Effector CD4-positive, alpha-beta T cell (primary cell): ENCODE data around the gene SCEL.

Experiments used
- DNase-seq: peaks from one replicate; pipeline ENCODE4 v3.0.0-alpha.2; 2020

The SCEL gene

DNA sequence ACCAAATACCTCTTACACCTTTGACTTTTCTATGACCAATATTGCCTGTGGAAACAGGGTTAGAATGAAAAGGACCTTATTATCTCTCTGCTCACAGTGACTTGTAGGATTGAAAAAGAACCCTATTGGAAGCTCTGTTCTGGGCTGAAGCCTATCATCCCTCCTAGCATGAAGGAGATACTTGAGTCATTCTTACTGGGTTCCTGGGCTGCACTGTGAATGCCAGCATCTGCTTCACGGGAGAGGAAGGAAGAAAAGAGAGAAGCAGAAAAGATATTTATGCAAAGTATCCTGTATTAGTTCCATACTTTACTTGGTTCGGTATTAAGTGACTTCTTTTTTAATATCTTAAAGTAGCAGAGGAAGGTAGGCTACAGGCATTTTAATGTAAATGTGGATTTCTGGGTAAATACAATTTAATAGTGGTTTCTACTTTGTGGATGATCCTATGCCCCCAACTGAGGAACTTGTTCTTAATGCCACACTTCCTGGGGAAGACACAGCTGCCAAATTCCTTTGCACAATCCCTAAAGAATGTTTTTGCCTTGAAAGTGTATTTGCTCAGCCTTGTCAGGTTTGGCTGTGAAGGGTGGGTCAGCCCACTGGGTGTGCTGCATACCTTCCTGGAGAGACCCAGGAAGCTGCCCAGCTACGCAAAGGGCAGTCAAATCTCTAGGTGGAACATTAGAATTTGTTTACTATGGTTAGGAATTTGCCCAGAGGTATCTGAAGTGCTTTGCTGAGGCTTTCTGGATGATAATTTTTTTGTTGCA is 13.7 kb upstream of the SCEL start:
- DNase-seq, result no peak

DNA sequence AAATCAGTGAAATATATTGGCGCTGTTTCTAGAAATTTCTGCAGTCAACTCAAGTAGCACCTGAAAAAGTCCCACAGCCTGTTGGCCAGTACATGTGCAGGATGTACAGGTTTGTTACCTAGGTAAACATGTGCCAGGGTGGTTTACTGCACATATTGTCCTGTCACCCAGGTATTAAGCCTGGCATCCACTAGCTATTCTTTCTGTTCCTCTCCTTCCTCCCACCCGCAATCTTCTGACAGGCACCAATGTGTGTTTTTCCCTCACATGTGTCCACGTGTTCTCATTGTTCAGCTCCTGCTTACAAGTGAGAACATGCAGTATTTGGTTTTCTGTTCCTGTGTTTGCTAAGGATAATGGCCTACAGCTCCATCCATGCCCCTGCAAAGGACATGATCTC is 13.1 kb upstream of the SCEL start:
- DNase-seq, result no peak

DNA sequence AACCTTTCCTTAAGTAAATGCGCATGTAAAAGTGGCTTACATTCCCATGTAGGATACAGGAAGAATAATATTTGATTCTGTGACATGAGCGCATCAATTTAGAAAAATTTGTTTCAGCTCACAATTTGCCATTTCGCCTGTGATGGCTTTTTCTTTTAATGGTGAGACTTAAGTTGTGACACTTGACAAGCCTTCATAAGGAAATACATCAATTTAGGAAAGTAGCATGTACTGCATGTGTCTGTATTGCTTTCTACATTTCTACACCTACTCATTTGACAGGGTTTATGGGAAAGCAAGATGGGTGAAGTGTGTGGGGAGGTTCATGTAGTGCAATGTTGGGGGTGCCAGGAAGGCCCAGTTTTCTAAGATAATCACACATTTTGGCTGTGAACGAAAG is 12.1 kb upstream of the SCEL start:
- DNase-seq, result no peak

DNA sequence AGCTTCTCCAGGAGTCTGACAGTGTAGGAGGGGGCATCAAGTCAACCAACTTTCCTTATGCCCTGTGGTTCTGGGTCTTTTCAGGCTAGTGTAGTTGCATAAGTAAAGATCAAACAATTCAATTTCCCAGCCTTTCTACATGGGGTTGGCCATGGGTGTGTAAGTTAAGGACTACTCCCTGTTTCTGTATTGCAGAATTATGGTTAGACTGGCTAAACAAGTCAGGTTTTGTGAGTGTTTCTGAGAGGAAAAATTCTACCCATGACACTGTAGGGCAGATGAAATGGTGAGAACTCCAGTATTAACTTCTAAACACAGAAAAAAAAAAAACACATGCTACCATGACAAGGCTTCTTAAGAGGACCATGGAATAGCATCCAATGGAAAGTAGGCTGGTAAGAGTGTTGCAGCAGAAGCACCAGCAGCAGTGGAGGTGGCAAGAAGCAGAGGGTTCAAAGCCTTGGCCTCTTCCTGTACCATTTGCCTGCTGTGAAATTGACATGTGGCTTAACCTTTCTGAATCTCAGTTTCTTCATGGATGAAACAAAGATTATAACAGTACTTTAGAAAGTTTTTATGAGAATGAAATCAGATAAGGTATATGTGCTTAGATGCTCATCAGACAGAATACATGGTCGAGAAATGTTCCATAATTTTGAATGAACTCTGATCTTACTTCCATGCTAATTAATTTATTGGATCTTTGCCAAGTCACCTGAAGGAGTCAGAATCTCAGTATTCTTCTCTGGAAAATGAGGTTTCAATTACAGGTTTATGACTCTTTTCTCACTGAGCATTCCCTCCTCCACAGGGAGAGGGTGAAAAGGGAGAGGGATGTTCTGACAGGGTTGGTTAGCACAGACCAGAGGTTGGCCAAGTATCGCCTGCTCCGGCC is 11.4 kb upstream of the SCEL start:
- DNase-seq, result no peak

DNA sequence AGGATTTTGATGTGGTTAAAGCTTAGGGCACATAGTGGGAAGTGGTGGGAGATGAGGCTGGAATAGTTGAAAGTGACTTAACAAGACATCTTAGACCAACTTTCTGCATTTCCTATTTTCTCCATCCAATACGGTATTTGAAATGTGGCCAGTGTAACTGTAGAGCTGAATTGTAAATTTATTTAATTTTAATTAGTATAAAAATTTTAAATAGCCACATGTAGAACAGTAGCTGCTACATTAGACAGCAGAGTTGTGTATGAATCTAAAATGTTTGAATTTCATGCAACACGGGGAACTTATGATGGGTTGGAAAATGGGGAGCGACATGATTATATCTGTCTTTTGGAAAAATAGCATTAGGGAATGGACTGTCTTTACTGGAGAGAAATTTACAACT is 7.1 kb upstream of the SCEL start:
- DNase-seq, result no peak

DNA sequence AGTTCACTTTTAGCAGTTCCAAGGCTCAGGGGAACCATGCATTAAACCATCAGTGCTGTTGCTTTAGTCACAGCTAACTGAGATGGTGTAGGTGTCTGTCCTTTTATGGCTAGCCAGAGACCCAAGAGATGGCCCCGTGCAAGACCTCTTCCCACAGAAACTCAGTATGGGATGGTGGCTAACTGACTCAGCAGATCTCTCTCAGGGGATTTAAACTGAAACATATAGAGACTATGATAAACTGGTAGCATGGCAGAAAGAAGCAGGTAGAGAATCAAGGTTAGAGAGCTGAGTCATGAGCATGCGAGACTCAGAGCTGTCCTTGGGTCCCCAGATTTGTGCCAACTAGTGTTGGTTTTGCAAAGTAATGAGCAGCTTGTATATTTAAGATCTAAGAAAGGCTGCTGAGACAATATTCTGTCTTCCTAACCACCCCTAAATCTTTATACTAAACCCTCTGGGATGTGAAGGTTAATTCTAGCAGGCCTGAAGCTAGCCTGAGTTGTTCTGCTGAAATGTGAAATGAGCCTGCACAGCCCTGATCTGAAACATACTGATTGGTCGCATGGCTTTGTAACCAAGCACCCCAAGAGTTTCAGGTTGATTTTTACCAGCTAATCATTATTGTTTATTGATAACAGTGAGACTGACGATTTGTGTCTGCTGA is 6.5 kb upstream of the SCEL start:
- no peak for DNase-seq

DNA sequence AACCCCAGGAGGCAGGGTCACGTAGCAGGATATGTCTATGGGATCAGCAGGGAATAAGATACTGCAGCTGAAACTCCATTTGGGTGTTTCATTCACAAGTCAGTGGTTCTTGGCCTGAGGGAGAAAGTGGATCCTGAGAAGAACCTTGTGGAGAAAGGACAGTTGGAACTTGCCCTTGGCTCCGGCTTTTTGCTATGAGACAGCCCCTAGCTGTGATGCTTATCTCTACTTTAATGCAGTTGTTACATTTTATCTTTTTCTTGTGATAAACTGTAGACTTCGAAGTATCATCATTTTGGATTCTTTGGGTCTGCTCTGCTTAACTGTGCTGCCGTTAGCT is 6.0 kb upstream of the SCEL start:
- DNase-seq, result no peak

DNA sequence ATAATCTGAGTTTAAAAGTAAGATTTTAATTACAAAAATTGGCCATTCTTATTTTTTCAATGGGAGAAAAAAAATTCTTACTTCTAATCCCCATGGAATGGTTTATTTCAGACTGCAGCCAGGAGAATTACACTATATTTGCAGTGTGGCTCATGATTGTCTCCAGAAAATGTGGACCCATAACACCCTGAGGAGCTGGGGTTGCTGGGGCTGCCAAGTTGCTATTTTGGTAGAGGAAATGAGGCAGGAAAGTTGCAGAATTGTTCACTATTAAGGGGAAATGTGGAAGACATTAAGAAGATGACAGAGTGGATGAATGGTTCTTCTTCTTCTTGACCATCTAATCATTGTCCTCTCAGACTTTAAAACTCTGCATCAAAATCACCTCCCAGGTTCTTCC is 4.6 kb upstream of the SCEL start:
- DNase-seq, result no peak

DNA sequence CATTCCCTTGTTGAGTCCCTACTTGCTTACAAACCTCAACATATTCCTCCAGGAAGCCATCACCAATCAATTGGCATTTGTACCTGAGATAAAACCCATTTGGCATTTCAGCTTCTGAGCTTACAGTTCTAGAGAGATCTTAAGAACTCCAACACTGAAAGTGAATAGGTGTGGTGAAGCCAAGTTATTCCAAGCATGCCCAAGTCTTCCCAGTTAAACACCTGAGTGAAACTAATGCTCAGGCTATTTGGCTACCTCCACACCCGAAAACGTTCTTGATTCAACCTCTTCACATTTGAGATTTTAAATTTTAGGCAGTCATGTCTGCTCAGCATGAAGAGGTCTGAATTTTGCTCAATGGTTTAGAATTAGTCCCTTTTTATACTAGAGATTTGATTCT is 2.5 kb upstream of the SCEL start:
- no peak for DNase-seq

DNA sequence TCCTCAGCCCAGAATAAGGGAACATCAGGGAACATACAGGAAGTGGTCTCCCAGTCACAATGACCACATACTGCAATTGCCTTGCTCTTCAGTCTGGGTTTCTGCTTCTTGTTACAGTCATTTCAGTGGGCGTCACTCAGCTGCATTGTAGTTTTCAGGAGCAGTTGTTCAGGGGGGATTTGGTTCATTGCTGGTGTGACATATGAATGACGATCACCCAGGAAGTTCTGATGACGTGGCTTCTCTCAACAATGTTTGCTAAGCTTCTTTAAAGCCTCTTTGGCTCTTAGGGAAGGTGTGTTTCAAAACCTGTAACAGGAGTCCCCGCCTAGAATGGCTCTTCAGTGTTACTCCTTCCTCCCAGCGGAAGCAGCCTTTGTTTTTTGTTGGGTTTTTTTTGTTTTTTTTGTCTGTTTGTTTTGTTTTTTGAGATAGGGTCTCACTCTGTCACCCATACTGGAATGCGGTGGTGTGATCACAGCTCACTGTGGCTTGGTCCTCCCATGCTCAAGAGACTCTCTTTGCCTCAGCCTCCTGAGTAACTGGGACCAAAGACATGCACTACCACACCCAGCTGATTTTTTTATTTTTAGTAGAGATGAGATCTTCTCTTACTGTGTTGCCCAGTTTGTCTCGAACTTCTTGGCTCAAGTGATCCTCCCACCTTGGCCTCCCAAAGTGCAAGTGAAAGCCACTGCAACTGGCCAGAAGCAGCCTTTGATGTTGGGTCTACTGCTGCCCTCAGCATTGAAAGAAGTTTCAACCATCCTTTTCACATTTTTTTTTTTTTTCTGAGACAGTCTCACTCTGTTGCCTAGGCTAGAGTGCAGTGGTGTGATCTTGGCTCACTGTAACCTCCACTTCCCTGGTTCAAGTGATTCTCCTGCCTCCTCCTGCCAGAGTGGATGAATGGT is 1.4 kb upstream of the SCEL start:
- no peak for DNase-seq

DNA sequence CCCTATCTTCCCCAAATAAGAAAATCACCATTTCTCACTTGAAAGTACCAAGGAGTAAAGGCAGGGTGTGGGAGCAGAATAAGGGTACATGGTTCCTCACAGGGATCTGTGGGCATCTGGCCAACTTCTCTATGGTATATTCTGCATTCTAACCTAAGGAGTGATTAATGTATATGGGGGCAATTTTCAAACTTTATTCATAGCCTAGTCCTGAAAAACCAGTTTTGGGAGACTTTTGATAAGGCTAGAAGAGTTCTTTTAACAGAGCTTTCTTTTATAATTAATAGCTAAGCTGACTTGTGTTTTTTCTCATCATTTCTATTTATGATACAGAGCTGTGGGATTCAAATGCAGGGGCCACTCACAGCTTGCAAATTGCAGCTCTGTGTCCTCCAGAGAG is 852 bp downstream of the SCEL start:
- DNase-seq, result no peak

DNA sequence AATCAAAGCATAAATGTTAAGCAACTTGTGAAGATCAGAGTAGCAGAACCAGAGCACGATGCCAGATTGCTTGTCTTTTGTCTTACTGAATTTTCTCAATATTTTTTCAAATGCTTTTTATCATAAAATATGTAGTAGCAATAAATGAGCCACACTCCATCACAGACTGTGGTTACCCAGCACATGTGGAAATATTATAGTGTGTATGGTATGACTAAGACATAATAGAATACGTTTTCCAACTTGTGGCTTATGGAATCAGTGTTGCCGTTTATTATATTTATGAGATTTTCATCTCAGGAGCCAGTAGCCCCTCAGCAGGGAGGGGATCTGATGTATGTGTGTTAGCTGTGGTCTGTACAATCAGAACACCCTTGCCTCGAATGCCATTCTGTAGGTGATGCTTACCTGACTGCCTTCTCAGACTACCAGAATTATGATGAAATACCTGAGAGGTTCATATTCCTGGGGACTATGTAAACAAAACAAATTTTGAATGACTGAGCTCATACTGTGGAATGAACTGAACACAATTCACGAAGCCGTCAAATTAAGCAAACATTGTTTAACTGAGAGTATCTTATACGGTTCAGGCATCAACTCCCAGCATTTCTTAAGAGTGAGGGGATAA is 1.9 kb downstream of the SCEL start:
- DNase-seq, result no peak

DNA sequence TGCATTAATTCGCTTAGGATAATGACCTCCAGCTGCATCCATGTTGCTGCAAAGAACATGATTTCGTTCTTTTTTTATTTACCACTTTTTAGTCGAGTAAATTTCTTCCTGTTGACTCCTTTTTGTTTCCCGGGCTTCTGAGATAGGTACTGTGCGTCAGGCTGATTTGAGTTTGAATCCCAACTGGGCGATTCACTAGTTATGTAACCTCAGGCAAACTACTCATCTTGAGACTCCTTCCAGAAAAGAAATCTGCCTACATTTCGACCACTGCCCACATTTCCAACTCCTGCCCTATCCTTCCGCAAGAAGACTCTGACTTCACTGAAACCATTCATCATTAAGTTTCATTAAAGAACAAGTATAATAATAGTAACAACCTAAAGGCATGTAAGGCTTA is 8.2 kb downstream of the SCEL start:
- DNase-seq, result no peak

DNA sequence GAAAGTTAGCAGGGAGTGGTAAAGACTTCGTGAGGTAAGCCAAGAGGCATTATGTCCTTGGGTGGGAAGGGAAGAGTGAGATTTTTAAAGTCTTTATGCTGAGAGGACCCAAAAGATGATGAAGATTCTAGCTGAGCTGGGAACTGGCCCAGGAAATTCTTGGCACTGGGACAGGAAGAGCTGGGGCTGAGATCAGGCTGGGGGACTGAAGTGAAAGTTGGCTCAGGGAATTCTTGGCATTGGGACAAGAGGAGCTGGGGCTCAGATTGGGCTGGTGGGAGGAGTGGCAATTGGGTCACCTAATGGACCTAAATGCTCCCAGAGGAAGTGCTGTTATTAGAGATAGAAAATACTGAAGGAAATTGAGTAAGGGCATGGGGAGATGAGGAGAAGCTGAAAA is 8.8 kb downstream of the SCEL start:
- no peak for DNase-seq

DNA sequence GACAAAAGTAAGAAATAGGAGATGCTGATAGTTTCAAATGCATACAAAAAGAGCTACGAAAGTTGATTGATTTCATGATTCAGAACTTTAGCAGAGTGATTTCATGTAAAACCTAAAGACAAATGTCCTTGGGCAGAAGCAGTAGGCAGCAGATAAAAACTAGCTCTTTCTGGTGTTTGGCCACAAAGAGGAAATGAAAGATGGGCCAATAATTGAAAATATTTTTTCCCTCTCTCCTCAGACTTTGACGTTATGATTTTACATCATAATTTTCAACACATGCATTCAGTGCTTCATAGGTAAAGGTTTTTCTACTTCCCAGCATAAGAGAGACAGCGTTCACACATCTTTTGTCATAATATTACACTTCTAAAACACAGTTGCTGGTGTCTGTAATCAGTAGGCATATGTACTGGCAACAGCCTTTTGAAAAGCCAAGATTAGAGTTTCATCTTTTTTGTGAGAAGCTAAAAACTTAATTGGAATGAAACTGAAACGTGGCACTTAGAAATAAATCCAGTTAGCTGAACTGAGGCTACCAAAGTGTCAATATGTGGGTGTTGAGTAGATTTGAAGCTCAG is 9.3 kb downstream of the SCEL start:
- DNase-seq, result no peak

DNA sequence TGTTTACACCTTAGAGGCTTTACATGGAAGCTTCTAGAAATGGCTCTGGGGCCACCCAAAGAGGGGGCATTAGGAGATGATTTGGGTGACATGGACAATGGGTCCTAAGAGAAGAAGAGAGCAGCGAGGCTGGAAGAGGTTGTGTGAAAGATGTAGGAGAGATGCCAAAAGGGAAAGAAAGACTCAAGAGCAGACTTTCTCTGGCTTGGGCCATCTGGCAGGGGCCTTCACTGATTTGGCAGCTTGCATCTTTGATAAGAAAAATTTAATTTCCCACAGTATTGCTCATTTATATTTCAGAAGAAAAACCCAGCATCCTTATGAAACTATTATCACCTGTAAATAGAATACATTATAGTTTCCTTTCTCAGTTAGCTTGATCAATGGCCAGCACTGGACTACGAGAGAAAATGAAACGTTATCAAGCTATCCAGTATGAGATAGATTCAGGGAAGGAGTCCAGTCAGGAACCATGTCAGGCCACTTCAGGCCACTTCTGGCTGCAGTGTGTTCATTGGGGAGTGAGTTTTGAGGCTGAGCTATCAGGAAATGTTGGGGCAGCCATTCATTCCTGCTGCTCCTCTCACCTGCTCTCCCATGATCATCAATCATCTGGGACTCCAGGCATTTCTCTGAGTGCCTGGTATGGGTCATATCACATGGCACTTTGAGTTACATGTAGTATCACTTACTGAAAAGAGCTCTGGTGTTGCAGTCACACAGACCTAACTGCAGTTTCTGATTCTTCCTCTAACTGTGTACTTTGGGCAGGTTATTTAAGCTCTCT is 10.3 kb downstream of the SCEL start:
- DNase-seq, result no peak

DNA sequence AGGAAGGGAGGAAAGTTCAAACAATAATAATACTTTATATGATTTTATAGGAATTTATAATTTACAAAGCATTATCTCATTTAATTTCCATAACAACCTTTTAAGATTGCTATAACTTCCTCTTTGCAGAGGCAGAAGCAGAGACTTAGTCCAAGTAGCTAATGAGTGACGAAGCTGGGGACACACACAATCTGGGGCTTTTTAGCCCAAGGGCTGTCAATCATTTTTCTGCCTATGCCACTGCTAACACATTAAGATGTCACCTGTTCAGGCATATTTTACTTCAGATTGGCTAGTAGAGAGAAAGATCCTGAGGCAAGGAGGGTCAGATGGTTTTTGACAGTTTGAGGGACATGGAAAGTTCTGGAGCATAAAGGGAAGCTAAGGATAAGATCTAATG is 12.6 kb downstream of the SCEL start:
- no peak for DNase-seq

DNA sequence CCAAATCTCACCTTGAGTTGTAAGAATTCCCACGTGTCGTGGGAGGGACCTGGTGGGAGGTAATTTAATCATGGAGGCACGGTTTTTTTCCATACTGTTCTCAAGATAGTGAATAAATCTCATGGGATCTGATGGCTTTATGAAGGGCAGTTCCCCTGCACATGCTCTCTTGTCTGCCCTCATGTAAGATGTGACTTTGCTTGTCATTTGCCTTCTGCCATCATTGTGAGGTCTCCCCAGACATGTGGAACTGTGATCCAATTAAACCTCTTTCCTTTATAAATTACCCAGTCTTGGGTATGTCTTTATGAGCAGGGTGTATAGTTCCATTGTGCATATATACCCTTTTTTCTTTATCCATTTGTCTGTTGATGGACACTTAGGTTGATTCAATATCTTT is 13.1 kb downstream of the SCEL start:
- DNase-seq, result no peak

DNA sequence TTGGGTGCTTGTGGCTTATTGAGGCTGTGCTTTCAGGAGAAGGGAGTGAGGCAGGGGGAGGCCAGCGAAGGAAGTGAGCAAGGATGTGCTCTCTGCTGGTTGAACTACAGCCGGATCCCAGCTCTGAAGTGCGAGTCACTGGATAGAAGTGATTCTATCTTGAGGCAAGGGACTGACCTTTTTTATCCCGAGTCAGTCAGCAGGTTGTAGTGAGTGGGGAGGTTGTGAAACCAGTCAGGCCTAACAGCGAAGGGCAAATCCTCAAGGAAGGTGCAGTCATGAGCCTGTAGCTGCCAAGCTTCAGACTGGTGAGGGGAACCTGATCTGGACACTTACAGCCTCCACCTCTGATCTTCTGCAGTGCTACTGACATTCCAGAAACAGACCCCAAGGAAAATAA is 18.6 kb downstream of the SCEL start:
- no peak for DNase-seq

DNA sequence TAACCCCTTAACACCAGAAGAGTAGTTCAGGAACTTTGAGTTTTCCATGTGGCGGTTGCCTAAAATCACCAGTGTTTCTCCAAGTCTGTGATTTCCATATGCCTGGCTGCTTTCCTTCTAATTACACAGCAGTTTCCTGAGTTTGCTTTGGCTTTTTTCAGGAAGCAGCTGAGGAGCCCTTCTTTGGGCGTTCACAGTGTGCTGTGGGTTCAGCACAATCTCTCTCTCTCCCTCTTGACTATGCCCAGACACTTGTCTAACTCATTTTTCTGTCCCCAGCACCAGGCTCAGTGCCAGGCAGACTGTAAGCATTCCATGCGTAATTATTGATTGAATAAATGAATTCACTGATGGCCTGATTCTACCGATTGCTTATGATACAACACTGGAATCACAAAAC is 19.7 kb downstream of the SCEL start:
- DNase-seq, result no peak

DNA sequence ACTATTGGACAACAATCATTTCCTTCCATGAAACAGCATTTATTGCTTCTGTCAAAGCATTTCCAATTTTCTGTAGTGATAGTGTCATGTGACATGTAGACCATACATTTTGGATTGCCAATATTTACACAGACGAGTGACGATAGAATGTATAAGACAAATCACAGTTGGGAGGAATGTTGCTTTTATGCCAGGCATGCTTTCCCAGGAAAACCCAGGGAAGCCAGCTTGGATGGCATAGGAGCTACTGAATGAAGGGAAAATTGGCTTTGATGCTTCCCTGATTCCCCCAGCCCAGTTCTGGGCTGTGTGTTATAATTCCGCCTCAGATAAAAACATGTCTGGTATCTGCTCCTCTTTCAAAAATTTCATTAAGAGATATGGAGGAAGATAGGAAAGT is 22.5 kb downstream of the SCEL start:
- no peak for DNase-seq
